Esophagus muscularis mucosa (tissue), 3 donors: Measurements from ENCODE around the gene PDE4D.

Experiments
- CTCF ChIP-seq, 3 experiments: fragments of 200-600 bp in 2 of 3; fragments of 450-650 bp in 1 of 3; sonication (generic) in 2 of 3; IDR thresholded peaks; one replicate each; pipeline ENCODE4 v1.5.1; 2017 to 2019; ENCODE audit warnings: antibody characterized with exemption in 3 of 3, mild to moderate bottlenecking in 2 of 3, moderate library complexity in 1 of 3
- POLR2AphosphoS5 ChIP-seq, 2 donors: sonication (generic); formaldehyde crosslinking; IDR thresholded peaks; one replicate each; pipeline ENCODE4 v1.6.1; 2017; ENCODE audit warnings: antibody characterized with exemption in 2 of 2

GRCh38 chr5:59905188-59905587 lies 11.7 kb upstream of the PDE4D start:
- no peak for TF ChIP-seq CTCF (IDR thresholded peaks at IDR 0.05)
- no peak for TF ChIP-seq POLR2AphosphoS5 (IDR thresholded peaks at IDR 0.05)
